Muscle of leg (tissue), 11 donors: ENCODE measurements around the gene PPIF. TPM values are rescaled to one million over a fixed set of nuclear protein-coding genes. Genes with fewer than 3 reads are reported as not detected.

Experiments used
- DNase-seq: peaks from one replicate; pipeline ENCODE4 v3.0.0; 2013
- H3K27ac ChIP-seq: one replicate; pipeline ENCODE4 v1.5.1; 2013; ENCODE audit warnings: mild to moderate bottlenecking, low read length, control low read depth
- H3K27me3 ChIP-seq: one replicate; pipeline ENCODE4 v1.6.1; 2013; ENCODE audit warnings: low read length; ENCODE audit not compliant: control insufficient read depth, insufficient read depth
- H3K36me3 ChIP-seq: one replicate; pipeline ENCODE4 v1.6.1; 2013; ENCODE audit warnings: low read length; ENCODE audit not compliant: control insufficient read depth, insufficient read depth
- H3K4me1 ChIP-seq: one replicate; pipeline ENCODE4 v1.6.1; 2013; ENCODE audit warnings: low read length; ENCODE audit not compliant: control insufficient read depth, insufficient read depth
- H3K4me3 ChIP-seq: one replicate; pipeline ENCODE4 v1.5.1; 2013; ENCODE audit warnings: low read length, control low read depth
- H3K9me3 ChIP-seq: replicated peaks from 2 replicates; pipeline ENCODE4 v1.6.1; 2013; ENCODE audit warnings: low read depth, low read length; ENCODE audit not compliant: control insufficient read depth
- WGBS: methylation state at CpG from one replicate; pipeline ENCODE4 v1.1.5; 2013; ENCODE audit warnings: missing lambda C conversion rate; ENCODE audit not compliant: insufficient coverage; 5-methylcytosine and 5-hydroxymethylcytosine counted together
- polyA plus RNA-seq, 8 donors: library from polyadenylated mRNA; unstranded; fragments of 120-200 nt; gene quantifications; one replicate each; pipeline versions ENCODE4 v1.2.1 to v1.2.3, GENCODE V29; 2013; ENCODE audit warnings: inconsistent platforms in 1 of 8, low replicate concordance in 1 of 8; ENCODE audit not compliant: insufficient read length in 8 of 8, insufficient read depth in 1 of 8
- total RNA-seq: library from RNA; stranded (reverse); fragments of 120-200 nt; gene quantifications from one replicate; pipeline ENCODE4 v1.2.4, GENCODE V29; 2013

Gene PPIF
- total and polyA plus RNA-seq, 9 donors: 8.3 to 28.6 (median 24.3) TPM

DNA sequence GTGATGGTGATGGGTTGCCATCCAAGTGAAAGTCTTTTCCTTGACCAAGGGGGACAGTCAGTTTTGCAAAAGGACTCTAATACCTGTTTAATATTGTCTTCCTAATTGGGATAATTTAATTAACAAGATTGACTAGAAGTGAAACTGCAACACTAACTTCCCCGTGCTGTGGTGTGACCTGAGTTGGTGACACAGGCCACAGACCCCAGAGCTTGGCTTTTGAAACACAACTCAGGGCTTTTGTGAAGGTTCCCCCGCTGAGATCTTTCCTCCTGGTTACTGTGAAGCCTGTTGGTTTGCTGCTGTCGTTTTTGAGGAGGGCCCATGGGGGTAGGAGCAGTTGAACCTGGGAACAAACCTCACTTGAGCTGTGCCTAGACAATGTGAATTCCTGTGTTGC, 6.9 kb downstream of the PPIF start:
- Histone ChIP-seq H3K27ac (no peak overlapping the region), H3K36me3 (peaks cover 56% of the 10 kb centered on the region)
- 75% methylated on average over 2 of the region's 3 CpGs for WGBS

DNA sequence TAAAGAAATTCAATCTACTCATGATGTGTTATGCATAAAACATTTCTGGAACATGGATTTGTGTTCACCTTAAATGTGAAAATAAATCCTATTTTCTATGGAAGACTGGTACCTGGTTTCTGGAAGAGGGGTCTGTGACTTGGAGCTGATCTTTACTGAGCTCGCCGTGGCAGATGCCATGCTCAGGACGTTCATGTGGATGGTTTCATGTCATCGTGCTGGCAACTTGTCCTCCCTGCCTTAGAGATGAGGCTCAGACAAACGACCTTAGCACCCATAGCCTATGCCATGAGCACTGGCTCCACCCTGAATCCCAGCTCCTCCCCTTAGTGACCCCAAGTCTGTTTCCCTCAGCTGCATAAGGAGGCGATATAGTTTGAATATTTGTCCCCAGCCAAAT, 7.3 kb downstream of the PPIF start:
- H3K9me3 ChIP-seq: no peaks in the 10 kb centered on the region

More for the DNA sequence above, 6.9 kb downstream of the PPIF start:
- DNase-seq: no peak
- no peaks in the 10 kb centered on the region for H3K9me3 ChIP-seq
- no peaks in the 10 kb centered on the region for H3K27me3 ChIP-seq
- no peak overlapping the region for H3K4me3 ChIP-seq
- no peaks in the 10 kb centered on the region for H3K4me1 ChIP-seq

DNA sequence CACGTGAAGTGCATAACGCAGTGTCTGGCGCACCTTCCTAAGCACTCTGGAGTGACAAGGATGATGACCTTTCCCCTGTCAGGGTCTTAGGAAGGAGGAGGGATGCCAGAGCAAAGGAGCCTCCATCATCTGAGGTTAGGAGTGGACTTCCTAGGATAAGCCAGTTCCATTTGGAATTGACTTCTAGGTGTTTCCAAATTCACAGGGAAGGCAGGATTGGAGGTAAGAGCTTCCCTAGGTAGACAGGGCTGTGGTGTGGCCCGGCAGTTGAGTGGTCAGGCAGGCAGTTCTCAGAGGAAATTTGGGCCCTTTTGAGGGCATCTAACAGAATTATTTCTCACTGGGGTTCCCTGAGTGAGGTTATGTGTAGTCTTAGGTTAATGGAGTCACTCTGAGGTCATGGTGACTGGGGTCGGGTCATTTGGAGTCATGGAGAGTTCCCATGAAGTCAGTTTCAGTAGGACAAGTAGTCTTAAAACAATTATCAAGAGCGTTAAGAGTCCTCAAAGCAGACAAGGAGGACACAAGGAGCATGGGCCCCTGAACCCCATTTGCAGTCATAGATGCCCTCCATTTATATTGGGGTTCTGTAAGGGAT, 8.2 kb downstream of the PPIF start:
- no peak overlapping the region for H3K4me3 ChIP-seq
- H3K9me3 ChIP-seq: no peaks in the 10 kb centered on the region
- H3K36me3 ChIP-seq: peaks cover 42% of the 10 kb centered on the region
- 67% methylated on average over 3 of the region's 6 CpGs for WGBS
- H3K27me3 ChIP-seq: no peaks in the 10 kb centered on the region
- DNase-seq: no peak
- H3K27ac ChIP-seq: no peak overlapping the region
- H3K4me1 ChIP-seq: no peaks in the 10 kb centered on the region

More for the DNA sequence above, 7.3 kb downstream of the PPIF start:
- no peaks in the 10 kb centered on the region for H3K4me1 ChIP-seq
- peaks cover 52% of the 10 kb centered on the region for H3K36me3 ChIP-seq
- H3K4me3 ChIP-seq: no peak overlapping the region
- H3K27me3 ChIP-seq: no peaks in the 10 kb centered on the region
- no peak overlapping the region for H3K27ac ChIP-seq
- WGBS: 90% methylated on average over 4 of the region's 6 CpGs
- DNase-seq: no peak

DNA sequence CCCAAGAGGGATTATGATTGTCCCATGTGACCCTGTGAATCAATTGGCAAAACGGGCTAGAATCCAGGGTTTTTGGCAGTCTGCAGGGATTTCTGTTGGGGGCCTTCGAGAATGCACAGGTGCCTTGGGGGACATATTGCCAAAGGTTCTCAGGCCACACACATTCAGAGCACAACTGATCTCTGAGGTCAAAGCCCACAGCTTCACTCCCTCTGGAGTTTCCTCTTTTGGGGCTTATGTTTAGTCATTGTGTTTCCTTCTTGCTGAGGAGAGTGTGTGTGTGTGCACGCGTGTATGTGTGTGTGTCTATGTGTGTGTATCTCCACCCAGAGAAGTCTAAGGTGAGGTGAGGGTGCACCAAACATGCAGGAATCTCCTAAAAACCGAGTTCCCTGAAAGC, 8.8 kb downstream of the PPIF start:
- DNase-seq: no peak

DNA sequence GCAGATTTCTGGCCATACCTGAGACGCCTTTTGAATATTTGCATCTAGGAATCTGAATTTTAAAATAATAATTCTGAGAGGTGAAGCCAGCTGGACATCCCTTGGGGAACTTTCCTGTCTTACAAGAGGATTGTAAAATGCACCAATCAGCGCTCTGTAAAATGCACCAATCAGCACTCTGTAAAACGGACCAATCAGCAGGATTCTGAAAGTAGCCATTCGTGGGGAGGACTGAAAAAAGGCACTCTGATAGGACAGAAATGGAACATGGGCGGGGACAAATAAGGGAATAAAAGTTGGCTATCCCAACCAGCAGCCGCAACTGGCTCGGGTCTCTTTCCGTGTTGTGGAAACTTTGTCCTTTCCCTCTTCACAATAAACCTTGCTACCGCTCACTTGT, 9.9 kb downstream of the PPIF start:
- DNase-seq: no peak
- Histone ChIP-seq H3K9me3 (no peaks in the 10 kb centered on the region), H3K4me3 (no peak overlapping the region), H3K27ac (no peak overlapping the region), H3K27me3 (no peaks in the 10 kb centered on the region), H3K4me1 (no peaks in the 10 kb centered on the region), H3K36me3 (peaks cover 28% of the 10 kb centered on the region)
- 98% methylated on average over 8 of the region's 9 CpGs for WGBS

More for the DNA sequence above, 8.8 kb downstream of the PPIF start:
- peaks cover 38% of the 10 kb centered on the region for H3K36me3 ChIP-seq
- H3K9me3 ChIP-seq: no peaks in the 10 kb centered on the region
- H3K4me1 ChIP-seq: no peaks in the 10 kb centered on the region
- H3K4me3 ChIP-seq: no peak overlapping the region
- 84% methylated on average over 3 of the region's 5 CpGs for WGBS
- H3K27me3 ChIP-seq: no peaks in the 10 kb centered on the region
- H3K27ac ChIP-seq: no peak overlapping the region

DNA sequence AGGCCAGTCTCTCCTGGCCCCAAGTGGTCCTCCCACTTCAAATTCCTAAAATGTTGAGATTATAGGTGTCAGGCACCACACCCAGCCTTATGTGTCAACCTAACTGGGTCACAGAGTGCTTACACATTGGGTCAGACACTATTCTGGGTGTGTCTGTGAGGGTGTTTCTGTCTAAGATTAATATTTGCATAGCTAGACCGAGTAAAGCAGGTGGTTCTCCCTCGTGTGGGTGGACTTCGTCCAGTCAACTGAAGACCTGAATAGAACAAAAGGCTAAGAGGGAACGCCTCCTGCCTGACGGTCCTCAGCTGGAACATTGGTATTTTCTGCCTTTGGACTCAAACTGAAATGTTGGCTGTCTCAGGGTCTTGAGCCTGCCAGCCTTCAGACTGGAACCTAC, 11.5 kb downstream of the PPIF start:
- no peaks in the 10 kb centered on the region for H3K27me3 ChIP-seq
- no peak for DNase-seq
- H3K4me3 ChIP-seq: no peak overlapping the region
- no peaks in the 10 kb centered on the region for H3K4me1 ChIP-seq
- WGBS: 74% methylated on average over 5 of the region's 5 CpGs
- no peaks in the 10 kb centered on the region for H3K9me3 ChIP-seq
- H3K27ac ChIP-seq: no peak overlapping the region
- peaks cover 12% of the 10 kb centered on the region for H3K36me3 ChIP-seq

DNA sequence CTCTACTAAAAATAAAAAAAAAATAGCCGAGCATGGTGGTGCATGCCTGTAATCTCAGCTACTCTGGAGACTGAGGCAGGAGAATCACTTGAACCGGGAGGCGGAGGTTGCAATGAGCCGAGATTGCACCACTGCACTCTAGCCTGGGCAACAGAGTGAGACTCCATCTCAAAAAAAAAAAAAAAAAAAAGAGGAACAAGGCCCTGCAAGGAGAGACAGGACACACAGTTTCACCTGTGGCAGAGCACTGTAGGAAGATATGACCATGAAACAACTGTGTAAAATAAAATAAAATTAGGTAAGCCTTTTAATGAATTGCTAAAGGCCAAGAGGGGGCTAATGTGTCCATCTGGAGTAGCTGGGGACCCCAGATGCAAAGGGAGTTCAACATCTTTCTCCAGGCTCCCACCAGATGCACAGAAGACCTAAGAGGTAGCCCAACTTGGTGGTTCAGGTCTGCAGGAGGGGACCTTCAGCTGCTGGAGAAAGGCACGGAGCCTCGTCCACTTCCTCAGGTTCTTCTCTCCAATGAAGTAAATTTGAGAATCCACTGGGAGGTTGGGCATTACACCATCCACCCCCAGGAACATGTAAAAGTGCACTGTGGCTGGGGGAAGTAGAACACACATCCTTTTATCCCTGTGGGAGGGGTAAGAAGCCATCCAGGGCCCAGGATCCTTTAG, 12.7 kb downstream of the PPIF start:
- Histone ChIP-seq H3K4me3 (no peak overlapping the region), H3K27me3 (no peaks in the 10 kb centered on the region)
- WGBS: 100% methylated on average over 3 of the region's 6 CpGs

DNA sequence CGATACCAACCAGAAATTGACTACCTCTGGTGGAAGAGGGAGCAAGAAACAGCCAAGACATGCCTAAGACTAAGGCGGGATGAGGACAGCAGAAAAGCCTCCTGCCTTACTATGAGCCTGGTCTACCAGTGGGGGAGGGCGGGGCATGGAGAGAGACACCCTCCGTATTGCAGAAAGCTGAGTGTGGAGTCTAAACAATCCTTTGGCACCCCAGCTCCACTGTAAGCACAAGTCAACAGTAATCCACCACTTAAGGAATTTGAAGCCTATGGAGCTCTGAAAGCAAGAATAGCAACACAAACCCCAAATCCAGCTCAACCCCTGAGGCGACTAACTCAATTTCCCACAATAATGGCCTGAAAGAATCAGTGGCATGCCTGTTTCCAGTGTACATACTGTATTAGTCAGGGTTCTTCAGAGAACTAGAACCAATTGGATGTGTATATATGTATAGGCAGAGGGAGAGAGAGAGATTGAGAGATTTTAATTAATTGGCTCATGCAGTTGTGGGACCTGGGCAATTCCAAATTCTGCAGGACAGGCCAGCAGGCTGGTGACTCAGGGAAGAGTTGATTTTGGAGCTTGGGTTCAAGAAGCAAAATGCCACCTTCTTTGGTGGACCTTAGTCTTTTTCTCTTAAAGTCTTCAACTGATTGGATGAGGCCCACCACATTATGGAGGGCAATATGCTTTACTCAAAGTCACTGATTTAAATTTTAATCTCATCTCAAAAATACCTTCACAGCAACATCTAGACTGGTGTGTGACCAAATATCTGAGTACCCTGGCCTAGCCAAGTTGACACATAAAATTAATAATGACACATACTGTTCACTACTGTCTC, 13.5 kb downstream of the PPIF start:
- no peak overlapping the region for H3K4me3 ChIP-seq
- H3K9me3 ChIP-seq: no peaks in the 10 kb centered on the region
- DNase-seq: no peak
- no peak overlapping the region for H3K27ac ChIP-seq
- no peaks in the 10 kb centered on the region for H3K4me1 ChIP-seq
- no peaks in the 10 kb centered on the region for H3K27me3 ChIP-seq
- 90% methylated on average over 2 of the region's 5 CpGs for WGBS
- no peaks in the 10 kb centered on the region for H3K36me3 ChIP-seq

More for the DNA sequence above, 12.7 kb downstream of the PPIF start:
- H3K9me3 ChIP-seq: no peaks in the 10 kb centered on the region
- no peak overlapping the region for H3K27ac ChIP-seq
- no peak for DNase-seq
- no peaks in the 10 kb centered on the region for H3K4me1 ChIP-seq
- peaks cover 1% of the 10 kb centered on the region for H3K36me3 ChIP-seq

DNA sequence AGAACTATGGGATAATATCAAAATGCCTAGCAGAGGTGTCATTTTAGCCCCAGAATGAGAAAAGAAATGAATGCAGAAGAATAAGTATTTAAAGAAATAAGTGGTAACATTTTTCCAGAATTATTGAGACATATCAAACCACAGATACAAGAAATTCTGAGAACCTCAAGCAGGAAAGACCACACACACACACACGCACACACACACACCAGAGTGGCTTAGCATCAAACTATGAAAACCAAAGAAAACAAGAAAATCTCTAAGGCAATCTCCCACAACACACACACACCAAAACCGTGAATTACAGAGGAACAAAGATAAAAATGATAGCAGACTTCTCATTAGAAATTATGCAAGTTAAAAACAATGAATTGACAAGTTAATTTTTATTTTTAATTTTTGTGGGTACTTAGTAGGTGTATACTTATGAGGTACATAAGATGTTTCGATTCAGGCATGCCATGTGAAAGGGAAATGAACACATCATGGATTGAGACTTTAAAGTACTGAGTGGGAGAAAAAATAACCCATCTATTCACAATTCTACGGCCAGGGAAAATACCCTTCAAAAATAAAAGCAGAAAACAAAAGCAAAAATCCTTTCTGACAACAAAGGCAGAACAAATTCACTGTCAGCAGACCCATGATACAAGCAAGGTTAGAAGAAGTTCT, 14.6 kb downstream of the PPIF start:
- Histone ChIP-seq H3K9me3 (no peaks in the 10 kb centered on the region), H3K27ac (no peak overlapping the region), H3K4me1 (no peaks in the 10 kb centered on the region), H3K27me3 (no peaks in the 10 kb centered on the region), H3K4me3 (no peak overlapping the region), H3K36me3 (no peaks in the 10 kb centered on the region)
- DNase-seq: no peak
- 83% methylated on average over 1 of the region's 4 CpGs for WGBS
